ENCODE measurements around the gene MYO15B. TPM values are rescaled to one million over a fixed set of nuclear protein-coding genes. Genes with fewer than 3 reads are reported as not detected.

MYO15B gene
- total RNA-seq, 2 donors from 2014 or later: 49.0 to 66.7 TPM

DNA sequence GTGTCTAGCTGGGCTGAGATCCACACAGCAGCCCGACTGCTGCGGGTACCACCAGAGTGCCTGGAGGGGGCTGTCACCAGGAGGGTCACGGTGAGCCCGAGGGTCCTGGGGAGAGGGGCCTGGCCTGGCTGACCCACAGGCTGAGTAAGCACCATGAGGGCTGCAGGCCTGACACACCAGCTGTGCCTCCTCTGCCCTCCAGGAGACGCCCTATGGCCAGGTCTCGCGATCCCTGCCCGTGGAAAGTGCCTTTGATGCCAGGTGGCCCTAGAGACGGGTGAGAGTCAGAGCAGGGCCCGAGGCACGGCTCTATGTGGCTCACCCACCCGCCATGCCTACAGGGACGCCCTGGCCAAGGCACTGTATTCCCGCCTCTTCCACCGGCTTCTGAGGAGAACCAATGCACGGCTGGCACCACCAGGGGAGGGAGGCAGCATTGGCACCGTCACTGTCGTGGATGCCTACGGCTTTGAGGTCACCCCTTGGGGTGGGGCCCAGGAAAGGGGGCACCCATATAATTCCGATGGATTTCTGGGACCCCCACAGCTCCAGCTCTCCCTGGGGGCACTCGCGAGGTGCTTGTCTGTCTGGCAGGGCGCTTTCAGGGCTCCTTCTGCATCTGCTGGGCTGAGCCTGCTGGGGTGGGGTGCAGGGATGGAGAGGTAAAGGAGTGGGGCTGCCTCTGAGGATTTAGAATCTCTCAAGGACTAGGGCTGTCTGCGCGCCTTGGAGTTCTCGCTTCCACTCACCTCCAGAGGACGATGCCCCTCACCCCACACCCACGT lies 7.1 kb downstream of the MYO15B start:
- Mint-ChIP-seq H3K4me1 (ENCODE audit: low read depth in 2 of 2) (peaks cover 6% of the 10 kb centered on the region in 2 donors), H3K9me3 (no peaks in the 10 kb centered on the region), H3K36me3 (no peaks in the 10 kb centered on the region), H3K4me3 (no peak overlapping the region), H3K27ac (no peak overlapping the region), H3K27me3 (no peaks in the 10 kb centered on the region)
- ATAC-seq: peak in 1 of 2 donors; percentile 7
- no peak for DNase-seq (ENCODE audit: low spot score)

DNA sequence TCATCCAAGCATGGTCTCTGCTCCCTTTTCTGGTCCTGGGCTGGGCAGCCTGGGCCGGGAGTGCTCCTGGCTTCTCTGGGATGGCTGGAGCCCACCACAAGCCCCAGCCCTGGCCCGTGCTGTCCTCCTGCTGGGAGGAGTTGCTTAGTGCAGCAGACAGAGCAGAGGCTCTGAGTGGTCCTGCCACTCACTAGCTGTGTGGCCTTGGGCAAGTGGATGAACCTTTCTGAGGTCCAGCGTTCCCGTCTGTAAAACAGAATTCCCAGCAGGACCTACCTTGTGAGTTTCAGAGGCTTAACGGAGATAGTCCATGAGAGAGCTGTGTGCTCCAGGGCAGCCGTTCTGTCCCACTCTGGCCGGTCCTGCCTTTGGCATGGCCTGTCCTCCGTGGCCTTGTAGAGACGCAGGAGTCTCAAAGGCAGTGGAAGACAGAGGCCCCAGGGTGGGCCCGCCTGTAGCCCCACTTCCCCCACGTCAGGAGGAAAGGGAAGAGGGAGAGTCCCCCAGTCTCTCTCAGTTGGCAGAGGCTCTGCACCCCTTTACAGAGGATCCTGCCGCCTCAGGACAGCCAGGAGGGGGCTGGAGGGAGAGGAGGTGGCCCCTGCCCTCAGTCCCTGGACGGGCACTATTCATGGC lies 7.8 kb downstream of the MYO15B start:
- no peak overlapping the region for H3K27ac Mint-ChIP-seq
- ATAC-seq: no peak
- DNase-seq (ENCODE audit: low spot score): no peak
- H3K27me3 Mint-ChIP-seq: no peaks in the 10 kb centered on the region
- no peaks in the 10 kb centered on the region for H3K36me3 Mint-ChIP-seq
- no peaks in the 10 kb centered on the region for H3K9me3 Mint-ChIP-seq
- H3K4me3 Mint-ChIP-seq: no peak overlapping the region
- peaks cover 6% of the 10 kb centered on the region in 2 donors for H3K4me1 Mint-ChIP-seq (ENCODE audit: low read depth in 2 of 2)

DNA sequence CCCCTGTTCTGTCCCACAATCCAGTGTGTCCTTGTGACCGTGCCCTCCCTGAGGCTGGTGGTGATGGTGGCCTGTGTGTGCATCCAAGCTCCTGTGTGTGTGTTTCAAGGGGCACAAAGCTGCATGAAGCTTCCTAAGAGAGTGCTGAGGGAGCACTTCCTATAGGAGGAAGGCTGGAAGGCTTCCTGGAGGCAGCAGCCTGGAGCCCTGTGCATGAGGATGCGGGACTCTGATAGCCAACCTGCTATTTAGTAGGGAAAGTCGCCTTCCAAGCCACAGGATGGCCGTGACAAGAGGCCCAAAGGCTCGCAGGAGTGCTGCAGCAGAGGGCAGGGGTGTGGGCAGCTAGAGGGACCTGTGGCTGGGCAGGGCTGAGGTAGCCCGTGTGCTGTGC lies 8.3 kb downstream of the MYO15B start:
- Mint-ChIP-seq H3K4me3 (no peak overlapping the region), H3K4me1 (ENCODE audit: low read depth in 2 of 2) (peaks cover 4 to 6% of the 10 kb centered on the region in 2 donors), H3K27me3 (no peaks in the 10 kb centered on the region), H3K9me3 (no peaks in the 10 kb centered on the region), H3K27ac (no peak overlapping the region), H3K36me3 (no peaks in the 10 kb centered on the region)
- DNase-seq (ENCODE audit: low spot score) (no peak), ATAC-seq (no peak)

DNA sequence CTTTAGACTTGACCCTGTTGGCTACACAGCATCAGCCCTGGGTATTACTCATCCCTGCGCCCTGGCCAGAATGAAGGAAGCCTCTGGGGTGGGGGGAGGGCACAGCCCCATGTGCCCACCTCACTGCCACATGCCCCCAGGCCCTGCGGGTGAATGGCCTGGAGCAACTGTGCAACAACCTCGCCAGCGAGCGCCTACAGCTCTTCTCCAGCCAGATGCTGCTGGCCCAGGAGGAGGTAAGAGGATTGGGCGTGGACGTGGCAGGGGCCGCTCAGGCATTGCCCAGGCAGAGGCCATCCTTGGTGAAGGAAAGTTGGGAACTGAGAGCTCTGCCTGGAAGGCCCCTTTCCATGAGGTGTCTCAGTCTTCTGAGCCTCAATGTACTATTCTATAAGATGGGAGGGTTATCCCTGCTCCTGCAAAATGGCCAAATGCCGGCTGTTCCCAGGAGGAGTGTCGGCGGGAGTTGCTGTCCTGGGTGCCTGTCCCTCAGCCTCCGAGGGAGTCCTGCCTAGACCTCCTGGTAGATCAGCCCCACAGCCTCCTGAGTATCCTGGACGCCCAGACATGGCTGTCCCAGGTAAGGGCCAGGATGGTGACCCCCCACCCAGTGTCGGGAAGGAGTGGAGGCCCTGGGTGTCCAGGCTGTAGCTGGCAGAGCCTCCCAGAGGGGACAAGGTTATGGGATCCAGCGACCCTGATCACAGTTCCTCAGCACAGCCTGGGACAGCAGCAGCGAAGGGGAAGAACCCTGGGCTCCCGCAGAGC lies 8.9 kb downstream of the MYO15B start:
- no peak for DNase-seq (ENCODE audit: low spot score)
- Mint-ChIP-seq H3K27ac (no peak overlapping the region), H3K36me3 (no peaks in the 10 kb centered on the region), H3K9me3 (no peaks in the 10 kb centered on the region), H3K27me3 (no peaks in the 10 kb centered on the region), H3K4me1 (ENCODE audit: low read depth in 2 of 2) (peaks cover 0 to 3% of the 10 kb centered on the region in 2 donors), H3K4me3 (no peak overlapping the region)
- no peak for ATAC-seq

DNA sequence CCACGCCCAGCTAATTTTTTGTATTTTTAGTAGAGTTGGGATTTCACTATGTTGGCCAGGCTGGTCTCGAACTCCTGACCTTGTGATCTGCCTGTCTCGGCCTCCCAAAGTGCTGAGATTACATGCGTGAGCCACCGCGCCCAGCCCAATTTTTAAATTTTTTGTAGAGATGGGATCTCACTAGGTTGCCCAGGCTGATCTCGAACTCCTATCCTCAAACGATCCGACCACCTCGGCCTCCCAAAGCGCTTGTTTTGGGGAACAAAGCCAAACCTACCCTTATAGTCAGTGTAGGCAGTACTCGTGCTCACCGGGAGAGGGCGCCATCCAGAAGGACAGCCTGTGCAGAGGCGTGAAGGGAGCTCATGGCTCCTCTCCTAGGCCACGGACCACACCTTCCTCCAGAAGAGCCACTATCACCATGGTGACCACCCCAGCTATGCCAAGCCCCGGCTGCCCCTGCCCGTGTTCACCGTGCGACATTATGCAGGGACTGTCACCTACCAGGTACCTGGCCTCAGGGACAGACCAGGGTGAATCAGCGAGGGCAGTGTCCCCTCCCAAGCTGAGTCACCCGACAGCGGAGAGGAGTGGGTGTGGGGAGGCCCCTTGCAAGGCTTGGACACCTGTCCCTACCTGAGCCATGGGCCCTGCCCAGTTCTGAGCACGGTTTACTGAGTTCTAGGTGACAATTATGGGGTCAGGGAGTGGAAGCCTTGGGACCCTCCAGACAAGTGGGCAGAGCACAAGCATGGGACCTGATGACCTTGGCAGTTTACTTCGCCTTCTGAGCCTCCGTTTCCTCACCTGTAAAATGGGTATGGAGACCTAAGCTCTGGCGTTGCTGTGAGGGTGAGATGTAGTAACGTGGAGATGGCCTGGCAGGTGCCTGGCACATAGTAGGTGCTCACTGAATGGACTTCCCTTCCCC lies 13.7 kb downstream of the MYO15B start:
- ATAC-seq: peak; percentile 69 to 70
- H3K4me3 Mint-ChIP-seq: no peak overlapping the region
- peaks cover 0 to 3% of the 10 kb centered on the region in 2 donors for H3K4me1 Mint-ChIP-seq (ENCODE audit: low read depth in 2 of 2)
- peak; percentile 73 for DNase-seq (ENCODE audit: low spot score)
- H3K27ac Mint-ChIP-seq: no peak overlapping the region
- no peaks in the 10 kb centered on the region for H3K27me3 Mint-ChIP-seq
- H3K9me3 Mint-ChIP-seq: no peaks in the 10 kb centered on the region
- no peaks in the 10 kb centered on the region for H3K36me3 Mint-ChIP-seq

DNA sequence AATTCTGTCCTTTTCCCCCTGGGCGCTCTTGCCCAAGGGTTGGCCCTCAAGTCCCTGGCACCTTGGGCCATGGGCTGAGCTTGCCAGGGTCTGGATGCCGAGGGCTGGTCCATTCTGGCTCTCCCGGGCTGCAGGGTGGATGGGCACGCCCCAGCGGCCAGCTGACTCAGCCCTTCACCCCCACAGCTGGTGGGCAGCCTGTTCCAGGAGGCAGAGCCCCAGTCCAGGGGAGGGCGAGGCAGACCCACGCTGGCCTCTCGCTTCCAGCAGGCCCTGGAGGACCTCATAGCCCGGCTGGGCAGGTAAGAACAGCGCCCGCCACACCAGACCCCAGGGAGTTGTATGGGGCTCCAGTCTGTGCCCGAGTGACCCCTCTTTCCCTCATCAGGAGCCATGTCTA lies 15.0 kb downstream of the MYO15B start:
- Mint-ChIP-seq H3K36me3 (no peaks in the 10 kb centered on the region), H3K9me3 (no peaks in the 10 kb centered on the region), H3K27ac (no peak overlapping the region), H3K4me1 (ENCODE audit: low read depth in 2 of 2) (peaks cover 3 to 6% of the 10 kb centered on the region in 2 donors), H3K27me3 (no peaks in the 10 kb centered on the region), H3K4me3 (no peak overlapping the region)
- ATAC-seq: no peak
- DNase-seq (ENCODE audit: low spot score): no peak

DNA sequence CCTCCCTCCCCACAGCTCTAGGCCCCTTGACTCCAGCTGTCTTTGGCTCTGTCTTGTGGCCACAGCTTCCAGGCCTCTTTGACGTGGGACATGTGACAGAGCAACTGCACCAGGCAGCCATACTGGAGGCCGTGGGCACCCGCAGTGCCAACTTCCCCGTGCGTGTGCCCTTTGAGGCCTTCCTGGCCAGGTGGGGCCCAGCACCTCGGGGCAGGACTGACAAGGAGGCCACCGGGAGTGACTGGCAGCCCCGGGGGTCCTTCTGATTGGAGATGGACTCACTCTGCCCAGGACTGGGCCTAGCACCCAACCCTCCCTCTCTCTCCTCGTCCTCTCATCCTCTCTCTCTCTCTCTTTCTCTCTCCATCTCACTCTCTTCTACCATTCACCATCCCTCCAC lies 15.5 kb downstream of the MYO15B start:
- Mint-ChIP-seq H3K4me3 (no peak overlapping the region), H3K27ac (no peak overlapping the region), H3K9me3 (no peaks in the 10 kb centered on the region), H3K4me1 (ENCODE audit: low read depth in 2 of 2) (peaks cover 3 to 6% of the 10 kb centered on the region in 2 donors), H3K27me3 (no peaks in the 10 kb centered on the region), H3K36me3 (no peaks in the 10 kb centered on the region)
- peak in 1 of 2 donors; percentile 29 for ATAC-seq
- no peak for DNase-seq (ENCODE audit: low spot score)

DNA sequence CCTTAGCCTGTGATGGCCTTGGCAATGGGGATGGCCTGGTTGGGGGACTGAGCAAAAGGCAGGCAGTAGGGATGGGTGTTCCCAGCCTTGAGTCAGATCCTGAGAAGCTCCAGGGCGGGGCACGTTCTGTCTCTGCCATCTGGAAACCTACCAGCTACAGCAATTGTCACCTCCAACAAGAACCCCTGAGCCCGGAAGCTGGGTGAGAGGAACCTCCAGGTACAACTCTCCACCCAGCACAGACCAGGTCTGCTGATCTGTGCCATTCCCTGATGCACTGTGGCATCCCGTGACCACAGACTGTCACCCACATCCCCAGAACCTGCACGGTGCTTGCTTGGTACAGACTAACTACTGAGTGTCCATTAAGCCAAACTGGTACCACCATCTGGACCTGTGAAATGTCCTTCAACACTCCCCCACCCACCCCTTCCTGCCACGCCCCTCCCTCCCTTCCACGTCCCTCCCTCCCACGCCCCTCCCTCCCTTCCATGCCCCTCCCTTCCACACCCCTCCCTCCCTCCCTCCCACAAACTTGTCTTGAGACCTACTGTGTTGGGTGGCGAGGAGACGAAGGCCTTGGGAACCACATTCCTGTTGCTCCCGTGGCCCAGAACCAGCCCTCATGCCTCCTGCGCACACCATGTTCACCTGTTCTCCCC lies 16.6 kb downstream of the MYO15B start:
- no peak overlapping the region for H3K4me3 Mint-ChIP-seq
- DNase-seq (ENCODE audit: low spot score) (no peak), ATAC-seq (no peak)
- no peaks in the 10 kb centered on the region for H3K9me3 Mint-ChIP-seq
- peaks cover 3 to 6% of the 10 kb centered on the region in 2 donors for H3K4me1 Mint-ChIP-seq (ENCODE audit: low read depth in 2 of 2)
- H3K27ac Mint-ChIP-seq: no peak overlapping the region
- H3K27me3 Mint-ChIP-seq: no peaks in the 10 kb centered on the region
- H3K36me3 Mint-ChIP-seq: no peaks in the 10 kb centered on the region

DNA sequence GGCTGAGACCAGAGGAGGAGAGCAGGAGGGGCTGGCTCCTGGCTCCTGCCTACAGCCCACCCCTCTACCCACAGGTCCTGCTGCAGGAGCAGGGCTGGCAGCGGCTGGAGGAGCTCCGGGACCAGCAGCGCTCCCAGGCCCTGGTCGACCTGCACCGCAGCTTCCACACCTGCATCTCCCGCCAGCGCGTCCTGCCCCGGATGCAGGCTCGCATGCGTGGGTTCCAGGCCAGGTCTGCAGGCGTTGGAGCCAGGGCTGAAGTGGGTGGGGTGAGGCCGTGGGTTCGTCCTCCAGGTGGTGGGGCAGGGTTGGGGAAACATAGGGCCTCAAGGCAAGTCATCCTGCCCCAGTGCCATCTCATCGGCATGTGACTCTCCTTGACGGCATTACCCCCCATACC lies 18.2 kb downstream of the MYO15B start:
- Mint-ChIP-seq H3K4me1 (ENCODE audit: low read depth in 2 of 2) (peaks cover 3 to 6% of the 10 kb centered on the region in 2 donors), H3K27me3 (no peaks in the 10 kb centered on the region), H3K4me3 (no peak overlapping the region), H3K36me3 (no peaks in the 10 kb centered on the region), H3K9me3 (no peaks in the 10 kb centered on the region), H3K27ac (no peak overlapping the region)
- ATAC-seq: no peak
- no peak for DNase-seq (ENCODE audit: low spot score)

DNA sequence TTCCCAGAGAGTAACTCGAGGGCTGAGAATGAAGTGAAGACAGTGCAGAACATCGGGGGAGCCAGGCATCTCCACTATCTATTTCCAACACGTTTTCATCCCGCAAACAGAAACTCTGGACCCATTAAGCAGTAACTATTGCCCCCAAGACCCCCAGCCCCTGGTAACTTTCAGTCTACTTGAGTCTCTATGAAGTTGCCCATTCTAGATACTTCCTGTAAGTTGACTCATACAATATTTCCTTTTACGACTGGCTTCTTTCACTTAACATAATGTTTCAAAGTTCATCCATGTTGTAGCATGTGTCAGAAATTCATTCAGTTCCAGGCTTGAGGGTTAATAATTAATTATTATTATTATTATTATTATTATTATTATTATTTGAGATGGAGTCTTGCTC lies 19.5 kb downstream of the MYO15B start:
- DNase-seq (ENCODE audit: low spot score): no peak
- H3K27me3 Mint-ChIP-seq: no peaks in the 10 kb centered on the region
- no peaks in the 10 kb centered on the region for H3K36me3 Mint-ChIP-seq
- no peak for ATAC-seq
- H3K27ac Mint-ChIP-seq: no peak overlapping the region
- H3K4me1 Mint-ChIP-seq (ENCODE audit: low read depth in 2 of 2): peaks cover 0 to 6% of the 10 kb centered on the region in 2 donors
- no peaks in the 10 kb centered on the region for H3K9me3 Mint-ChIP-seq
- no peak overlapping the region for H3K4me3 Mint-ChIP-seq

DNA sequence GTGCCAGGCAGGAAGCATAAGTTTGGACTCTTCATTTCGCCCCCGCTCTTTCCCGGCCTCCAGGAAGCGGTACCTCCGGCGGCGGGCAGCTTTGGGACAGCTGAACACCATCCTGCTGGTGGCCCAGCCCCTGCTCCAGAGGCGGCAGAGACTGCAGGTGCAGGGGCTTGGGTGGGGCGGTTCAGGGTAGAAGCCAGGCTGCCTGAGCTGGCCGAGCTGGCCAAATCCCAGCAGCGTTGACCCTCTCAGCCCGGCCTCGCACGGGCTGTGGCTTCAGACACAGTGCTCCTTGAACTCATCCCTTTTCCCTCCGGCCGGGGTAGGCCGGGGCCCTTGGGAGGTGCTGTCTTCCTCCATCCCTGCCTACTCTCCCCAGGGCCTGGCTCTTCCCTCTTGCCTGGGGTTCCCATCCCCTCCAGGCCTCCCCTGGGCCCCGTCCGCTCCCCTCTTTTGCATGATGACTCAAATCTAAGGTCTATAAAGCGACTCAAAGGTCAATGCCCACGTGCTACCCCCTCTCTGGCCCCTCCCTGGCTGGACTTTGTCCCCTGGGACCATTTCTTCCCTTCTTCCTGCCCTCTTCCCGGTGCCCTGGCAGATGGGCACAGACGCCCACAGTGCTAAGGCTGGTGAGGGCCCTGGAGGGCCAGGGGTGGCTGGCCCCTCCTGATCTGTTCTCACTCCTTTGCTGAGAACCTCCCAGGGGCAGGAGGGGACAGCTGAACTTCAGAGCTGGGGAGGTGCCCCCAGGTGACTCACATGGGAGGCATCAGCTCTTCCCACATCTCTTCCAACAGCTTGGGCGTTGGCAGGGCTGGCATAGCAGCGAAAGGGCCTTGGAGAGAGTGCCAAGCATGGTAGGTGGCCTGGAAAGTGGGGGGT lies 22.7 kb downstream of the MYO15B start:
- peaks cover 0 to 6% of the 10 kb centered on the region in 2 donors for H3K4me1 Mint-ChIP-seq (ENCODE audit: low read depth in 2 of 2)
- H3K4me3 Mint-ChIP-seq: no peak overlapping the region
- no peaks in the 10 kb centered on the region for H3K27me3 Mint-ChIP-seq
- no peaks in the 10 kb centered on the region for H3K9me3 Mint-ChIP-seq
- no peaks in the 10 kb centered on the region for H3K36me3 Mint-ChIP-seq
- H3K27ac Mint-ChIP-seq: no peak overlapping the region
- ATAC-seq: no peak
- DNase-seq (ENCODE audit: low spot score): no peak

DNA sequence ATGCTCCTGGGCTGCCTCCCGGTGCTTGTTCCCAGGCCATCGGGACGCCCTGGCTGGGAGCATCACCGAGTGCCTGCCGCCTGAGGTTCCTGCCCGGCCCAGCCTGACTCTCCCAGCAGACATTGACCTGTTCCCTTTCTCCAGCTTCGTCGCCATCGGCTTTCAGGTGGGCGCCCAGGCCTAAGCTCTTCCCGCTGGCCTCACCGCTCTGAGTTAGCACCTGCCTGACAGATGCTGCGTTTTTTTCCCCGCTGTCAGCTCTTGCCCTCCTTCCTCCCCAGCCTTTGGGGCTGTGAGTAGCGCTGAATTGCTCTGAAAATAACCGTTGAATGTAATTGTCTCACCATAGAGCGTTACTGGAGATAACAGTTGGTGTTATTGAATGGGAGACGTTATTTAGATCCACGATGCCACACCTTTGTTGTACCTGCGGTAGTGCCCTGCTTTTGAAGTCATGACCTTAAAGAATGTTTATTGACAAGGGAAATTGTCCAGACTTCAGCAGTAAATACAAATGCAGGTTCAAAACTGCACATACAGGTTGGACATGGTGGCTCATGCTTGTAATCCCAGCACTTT lies 24.3 kb downstream of the MYO15B start:
- H3K4me3 Mint-ChIP-seq: no peak overlapping the region
- no peak for DNase-seq (ENCODE audit: low spot score)
- H3K36me3 Mint-ChIP-seq: no peaks in the 10 kb centered on the region
- ATAC-seq: no peak
- no peaks in the 10 kb centered on the region for H3K27me3 Mint-ChIP-seq
- no peak overlapping the region for H3K27ac Mint-ChIP-seq
- H3K4me1 Mint-ChIP-seq (ENCODE audit: low read depth in 2 of 2): peaks cover 0 to 3% of the 10 kb centered on the region in 2 donors
- no peaks in the 10 kb centered on the region for H3K9me3 Mint-ChIP-seq

Data from natural killer cell treated with Interleukin-12 subunit alpha and Interleukin-12 subunit beta and Interleukin-15 and Interleukin-18, amount 100 ng/mL, for 72 hours (primary cell).